NT2/D1 (cell line): Measurements from ENCODE around the gene PKNOX2.

Source experiments
- DNase-seq: peaks from one replicate; pipeline ENCODE4 v3.0.0-alpha.2; 2011; ENCODE audit warnings: low read depth, low spot score
- H3K27me3 ChIP-seq: 2 replicates; pipeline ENCODE4 v1.6.0; 2011; ENCODE audit warnings: mild to moderate bottlenecking; ENCODE audit not compliant: insufficient read length, insufficient read depth
- H3K36me3 ChIP-seq: 2 replicates; pipeline ENCODE4 v1.6.1; 2011; ENCODE audit warnings: mild to moderate bottlenecking, low read length, mixed read lengths; ENCODE audit not compliant: insufficient read depth, insufficient read length
- H3K4me1 ChIP-seq: 2 replicates; pipeline ENCODE4 v1.5.1; 2011; ENCODE audit not compliant: insufficient read depth, insufficient read length
- H3K4me3 ChIP-seq: 2 replicates; pipeline ENCODE4 v1.5.1; 2011; ENCODE audit warnings: low read depth; ENCODE audit not compliant: insufficient read length
- H3K9ac ChIP-seq: 2 replicates; pipeline ENCODE4 v1.6.0; 2011; ENCODE audit warnings: low read depth; ENCODE audit not compliant: insufficient read length
- H3K9me3 ChIP-seq: 2 replicates; pipeline ENCODE4 v1.5.1; 2011; ENCODE audit warnings: mild to moderate bottlenecking, low read length; ENCODE audit not compliant: insufficient read depth
- SUZ12 ChIP-seq: IDR thresholded peaks from 2 replicates; pipeline ENCODE4 v1.6.1; 2011; ENCODE audit not compliant: insufficient read length, insufficient read depth; ENCODE audit errors: extremely low read depth
- YY1 ChIP-seq: IDR thresholded peaks from 2 replicates; pipeline ENCODE4 v1.6.1; 2011; ENCODE audit not compliant: insufficient read length, insufficient read depth
- ZNF274 ChIP-seq: IDR thresholded peaks from 2 replicates; pipeline ENCODE4 v1.6.1; 2011; ENCODE audit warnings: mild to moderate bottlenecking, low read depth, low read length

The PKNOX2 gene

DNA sequence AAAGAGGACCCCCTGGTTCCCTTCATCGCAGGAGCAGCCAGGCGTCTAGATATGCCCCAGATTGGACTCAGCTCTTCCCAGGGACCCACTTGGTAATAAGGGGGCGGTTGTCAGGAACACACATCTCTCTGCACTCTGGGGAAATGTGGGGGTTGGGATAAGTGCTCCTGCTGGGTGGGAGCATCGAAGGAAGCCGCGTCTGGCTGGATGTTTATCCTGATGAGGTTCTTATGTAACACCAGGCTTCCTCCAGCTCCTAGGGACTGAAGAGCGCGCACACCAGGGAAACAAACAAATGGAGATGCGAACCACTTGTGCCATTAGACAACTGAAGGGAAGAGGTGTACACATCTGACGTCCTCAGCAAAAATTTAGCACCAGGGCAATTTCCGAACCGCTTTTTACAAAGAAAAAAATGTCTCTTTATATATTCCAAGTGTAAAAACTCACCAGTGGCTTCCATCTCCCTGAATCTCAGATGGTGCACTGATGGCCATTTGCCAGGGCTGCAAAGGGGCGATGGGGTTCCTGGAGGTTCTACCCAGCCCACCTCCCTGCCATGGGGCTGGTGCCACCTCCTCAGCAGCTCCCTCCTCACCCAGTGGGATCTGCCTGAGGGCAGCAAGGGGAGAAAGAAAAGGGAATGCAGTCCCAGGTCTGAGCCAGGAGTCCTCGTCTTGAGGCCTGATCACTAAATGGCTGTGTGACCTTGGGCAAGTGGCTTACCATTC, 89.4 kb downstream of the PKNOX2 start:
- H3K4me3 ChIP-seq = no peak overlapping the region
- TF ChIP-seq YY1 (no peak), ZNF274 (no peak), SUZ12 (no peak)
- peaks cover 13% of the 10 kb centered on the region for H3K4me1 ChIP-seq
- H3K27me3 ChIP-seq = no peaks in the 10 kb centered on the region
- no peaks in the 10 kb centered on the region for H3K9me3 ChIP-seq
- peaks cover 6% of the 10 kb centered on the region for H3K36me3 ChIP-seq
- DNase-seq = no peak
- H3K9ac ChIP-seq = no peak overlapping the region

DNA sequence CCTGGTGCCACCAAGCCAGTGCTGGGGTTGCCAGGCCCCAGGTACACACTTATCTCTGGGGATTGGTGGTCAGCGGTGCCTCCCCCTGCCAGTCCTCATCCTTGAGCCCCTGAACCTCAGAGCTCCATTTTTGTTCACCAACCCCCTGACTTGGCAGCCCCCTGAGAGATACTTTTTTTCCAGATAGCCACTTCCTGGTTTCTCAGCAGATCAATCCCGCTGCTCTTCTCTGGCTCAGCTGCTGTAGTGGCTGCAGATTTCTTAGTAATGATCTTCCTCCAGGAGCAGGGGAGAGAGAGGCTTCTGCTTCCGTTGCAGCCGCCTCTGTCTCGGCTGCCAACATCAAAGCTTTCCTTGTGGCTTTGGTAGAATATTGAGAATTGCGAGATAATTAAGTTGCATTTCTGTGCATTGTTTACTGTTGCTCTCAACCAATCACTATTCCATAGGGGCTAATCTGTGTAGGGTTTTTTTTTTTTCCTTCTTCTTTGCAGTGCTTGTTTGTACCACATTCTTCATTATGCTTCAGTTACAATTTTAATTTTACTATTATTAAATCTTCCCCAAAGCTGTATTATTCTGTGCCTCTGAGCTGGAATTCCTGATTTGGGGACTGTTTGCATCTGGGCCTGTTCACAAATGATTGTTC, 92.1 kb downstream of the PKNOX2 start:
- H3K4me1 ChIP-seq = peaks cover 13% of the 10 kb centered on the region
- no peaks in the 10 kb centered on the region for H3K9me3 ChIP-seq
- peaks cover 8% of the 10 kb centered on the region for H3K36me3 ChIP-seq
- DNase-seq = no peak
- no peak overlapping the region for H3K4me3 ChIP-seq
- no peaks in the 10 kb centered on the region for H3K27me3 ChIP-seq
- no peak overlapping the region for H3K9ac ChIP-seq
- TF ChIP-seq YY1 (no peak), ZNF274 (no peak), SUZ12 (no peak)

DNA sequence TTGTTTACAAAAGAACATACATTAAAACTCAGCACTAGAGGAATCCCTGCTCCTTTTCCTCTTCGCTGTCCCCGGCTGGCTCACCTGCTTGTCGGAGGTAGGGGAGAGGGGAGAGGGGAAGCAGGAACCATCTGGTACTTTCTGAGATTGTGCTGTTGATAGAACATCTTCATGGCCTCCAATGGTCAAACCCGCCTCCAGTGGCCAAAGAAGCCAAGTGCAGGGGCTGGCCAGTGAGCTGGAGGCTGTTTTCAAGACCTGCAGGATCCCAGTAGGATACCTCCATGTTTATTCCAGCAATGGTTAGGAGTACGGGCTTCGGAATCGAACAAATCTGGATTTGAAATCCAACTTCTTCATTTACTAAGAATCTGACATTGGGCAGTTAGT, 92.6 kb downstream of the PKNOX2 start:
- Histone ChIP-seq H3K9me3 (no peaks in the 10 kb centered on the region), H3K4me1 (peaks cover 14% of the 10 kb centered on the region), H3K9ac (no peak overlapping the region), H3K4me3 (no peak overlapping the region), H3K27me3 (no peaks in the 10 kb centered on the region), H3K36me3 (peaks cover 8% of the 10 kb centered on the region)
- no peak for TF ChIP-seq SUZ12
- peak; percentile 40 for DNase-seq

DNA sequence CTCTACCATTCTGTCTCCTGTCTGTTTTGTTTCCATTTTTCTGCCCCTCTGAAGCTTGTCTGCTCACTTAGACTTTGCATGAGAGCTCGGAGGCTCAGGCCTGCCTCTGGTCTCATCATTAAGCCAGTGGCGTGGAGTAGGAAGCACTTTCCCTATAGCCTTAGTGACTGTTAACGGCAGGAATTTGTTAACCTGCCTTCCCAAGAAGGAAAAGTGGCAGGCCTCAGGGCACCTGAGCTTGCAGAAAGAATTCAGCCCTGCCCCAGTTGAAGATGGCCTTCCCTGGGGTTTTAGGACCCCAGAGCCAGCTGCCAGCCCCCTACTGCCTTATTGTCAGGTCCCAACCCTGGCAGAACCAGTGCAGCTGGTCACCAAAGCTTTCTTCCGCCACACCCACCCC, 93.2 kb downstream of the PKNOX2 start:
- H3K36me3 ChIP-seq = peaks cover 8% of the 10 kb centered on the region
- no peaks in the 10 kb centered on the region for H3K27me3 ChIP-seq
- peaks cover 15% of the 10 kb centered on the region for H3K4me1 ChIP-seq
- no peak for DNase-seq
- no peak overlapping the region for H3K4me3 ChIP-seq
- H3K9me3 ChIP-seq = no peaks in the 10 kb centered on the region
- no peak overlapping the region for H3K9ac ChIP-seq
- TF ChIP-seq ZNF274 = no peak
- TF ChIP-seq SUZ12 = no peak
- no peak for TF ChIP-seq YY1

DNA sequence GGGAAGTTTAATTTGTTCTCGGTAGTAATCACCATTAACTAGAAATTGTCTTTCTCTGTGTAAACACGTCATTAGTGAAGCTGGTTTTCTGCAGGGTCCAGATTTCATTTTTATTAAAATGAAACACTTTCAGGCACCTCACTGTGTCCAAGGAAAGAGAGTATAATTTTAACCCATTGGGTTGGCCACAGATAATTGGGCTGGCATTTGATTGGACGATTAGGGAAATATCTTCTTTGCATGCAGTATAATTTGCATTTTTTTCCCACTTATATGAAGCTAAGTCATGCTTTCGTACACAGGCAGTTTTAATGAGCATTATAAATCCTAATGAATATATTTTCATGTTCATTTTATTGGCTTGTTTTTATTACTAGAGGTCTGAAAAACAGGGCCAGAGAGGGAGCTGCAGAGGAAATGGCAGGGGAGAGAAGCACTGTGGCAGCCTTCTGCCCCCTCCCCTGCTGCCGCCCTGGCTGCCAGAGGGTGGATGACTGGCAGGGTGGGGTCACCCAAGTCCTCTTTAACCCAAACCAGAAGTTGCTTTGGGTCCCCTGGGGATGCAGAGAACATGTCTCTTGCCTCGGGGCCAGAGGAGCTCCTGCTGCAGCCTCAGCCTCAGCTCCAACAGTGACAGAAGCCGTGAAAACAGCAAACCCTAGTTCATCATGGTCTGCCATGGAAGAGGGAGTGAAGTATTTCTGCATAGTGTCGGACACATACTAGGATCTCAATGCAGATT, 93.9 kb downstream of the PKNOX2 start:
- TF ChIP-seq YY1 = no peak
- TF ChIP-seq SUZ12 = no peak
- TF ChIP-seq ZNF274 = no peak
- Histone ChIP-seq H3K36me3 (peaks cover 8% of the 10 kb centered on the region), H3K4me3 (no peak overlapping the region), H3K27me3 (no peaks in the 10 kb centered on the region), H3K4me1 (peaks cover 15% of the 10 kb centered on the region), H3K9me3 (no peaks in the 10 kb centered on the region), H3K9ac (no peak overlapping the region)
- no peak for DNase-seq

DNA sequence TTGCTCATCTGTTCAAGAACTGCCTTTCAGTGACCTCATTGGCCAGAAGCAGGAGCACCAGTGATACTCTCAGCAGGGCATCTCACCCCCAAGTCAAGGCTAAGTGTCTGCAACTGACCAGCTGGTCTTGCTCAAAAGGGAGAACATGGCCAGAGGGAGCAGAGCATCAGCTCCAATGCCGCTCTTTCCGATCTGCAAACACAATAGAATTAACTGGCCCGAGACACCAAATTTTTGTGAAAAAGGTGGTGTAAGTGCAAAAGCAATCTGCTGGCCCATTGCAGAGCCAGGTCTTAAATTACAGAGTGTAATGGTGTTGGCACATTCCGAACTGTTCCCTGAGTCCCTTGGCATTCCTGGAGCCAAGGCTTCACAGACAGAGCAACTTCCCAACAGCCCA, 97.0 kb downstream of the PKNOX2 start:
- DNase-seq = no peak
- TF ChIP-seq ZNF274 (no peak), YY1 (no peak), SUZ12 (no peak)
- Histone ChIP-seq H3K9me3 (no peaks in the 10 kb centered on the region), H3K4me1 (peaks cover 23% of the 10 kb centered on the region), H3K27me3 (no peaks in the 10 kb centered on the region), H3K36me3 (peaks cover 5% of the 10 kb centered on the region), H3K4me3 (no peak overlapping the region), H3K9ac (no peak overlapping the region)

DNA sequence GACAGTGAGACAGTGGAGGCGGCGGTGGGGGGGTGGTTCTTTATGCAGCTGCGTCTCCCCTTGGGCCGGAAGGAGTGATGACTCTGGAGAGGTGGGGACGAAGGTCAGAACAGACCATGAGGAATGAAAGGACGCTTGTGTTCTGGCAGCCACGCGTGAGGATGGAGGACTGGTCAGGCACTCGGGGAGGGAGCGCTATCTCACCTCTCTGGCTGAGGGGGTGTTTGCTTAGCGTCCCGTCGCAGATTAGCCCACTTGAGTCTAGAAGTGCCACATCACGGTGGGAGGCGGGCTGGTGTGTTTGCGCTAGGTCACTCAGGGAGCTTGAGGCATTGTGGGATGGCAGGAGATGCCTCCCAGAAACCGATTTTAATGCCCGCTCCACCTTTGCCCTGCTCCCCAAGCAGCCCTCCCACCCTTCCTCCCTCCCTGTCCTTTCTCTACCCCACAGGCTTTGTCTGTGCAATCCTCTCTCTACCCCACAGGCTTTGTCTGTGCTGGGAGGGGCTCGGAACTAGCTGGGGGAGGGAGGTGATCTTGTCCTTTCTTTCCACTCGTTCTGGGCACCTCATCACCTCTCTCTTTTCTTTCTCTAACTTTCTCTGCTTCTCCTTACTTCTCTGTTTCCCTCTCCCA, 97.8 kb downstream of the PKNOX2 start:
- Histone ChIP-seq H3K9me3 (no peaks in the 10 kb centered on the region), H3K4me1 (peaks cover 21% of the 10 kb centered on the region), H3K36me3 (peaks cover 5% of the 10 kb centered on the region), H3K9ac (peak overlapping the region; percentile 83), H3K27me3 (no peaks in the 10 kb centered on the region), H3K4me3 (peak overlapping the region; percentile 5)
- TF ChIP-seq SUZ12 (no peak), ZNF274 (no peak), YY1 (no peak)
- DNase-seq = no peak
